ENCODE measurements around the gene HNRNPCL1.

DNA sequence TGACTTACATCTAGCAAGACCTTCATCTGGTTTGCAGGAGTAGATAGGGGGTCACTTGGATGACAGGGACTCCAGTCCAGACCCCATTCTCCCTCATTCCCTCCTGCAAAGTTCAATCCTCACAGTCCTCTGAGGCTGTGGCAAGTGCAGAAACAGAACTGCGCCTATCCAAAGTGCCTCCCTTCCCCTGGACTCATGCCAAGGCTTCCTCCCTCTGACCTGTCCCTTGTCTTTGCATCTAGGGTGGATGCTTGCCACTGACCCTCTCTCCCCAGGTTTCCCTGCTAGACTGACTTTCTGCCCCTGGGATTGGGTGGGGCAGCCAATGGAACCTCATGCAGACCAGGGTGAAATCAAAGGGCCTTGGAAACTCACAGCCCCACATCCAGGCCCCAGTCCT lies 38.6 kb downstream of the HNRNPCL1 start:
- TF ChIP-seq, protein P1, sequence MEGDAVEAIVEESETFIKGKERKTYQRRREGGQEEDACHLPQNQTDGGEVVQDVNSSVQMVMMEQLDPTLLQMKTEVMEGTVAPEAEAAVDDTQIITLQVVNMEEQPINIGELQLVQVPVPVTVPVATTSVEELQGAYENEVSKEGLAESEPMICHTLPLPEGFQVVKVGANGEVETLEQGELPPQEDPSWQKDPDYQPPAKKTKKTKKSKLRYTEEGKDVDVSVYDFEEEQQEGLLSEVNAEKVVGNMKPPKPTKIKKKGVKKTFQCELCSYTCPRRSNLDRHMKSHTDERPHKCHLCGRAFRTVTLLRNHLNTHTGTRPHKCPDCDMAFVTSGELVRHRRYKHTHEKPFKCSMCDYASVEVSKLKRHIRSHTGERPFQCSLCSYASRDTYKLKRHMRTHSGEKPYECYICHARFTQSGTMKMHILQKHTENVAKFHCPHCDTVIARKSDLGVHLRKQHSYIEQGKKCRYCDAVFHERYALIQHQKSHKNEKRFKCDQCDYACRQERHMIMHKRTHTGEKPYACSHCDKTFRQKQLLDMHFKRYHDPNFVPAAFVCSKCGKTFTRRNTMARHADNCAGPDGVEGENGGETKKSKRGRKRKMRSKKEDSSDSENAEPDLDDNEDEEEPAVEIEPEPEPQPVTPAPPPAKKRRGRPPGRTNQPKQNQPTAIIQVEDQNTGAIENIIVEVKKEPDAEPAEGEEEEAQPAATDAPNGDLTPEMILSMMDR (IDR thresholded peaks at IDR 0.05): no peak
- TF ChIP-seq POLR2A (IDR thresholded peaks at IDR 0.05): no peak
- TF ChIP-seq POLR2AphosphoS5 (IDR thresholded peaks at IDR 0.05): no peak
